H1 (cell line): ENCODE results near the gene TMEM238. TPM values are rescaled to one million over a fixed set of nuclear protein-coding genes. Genes with fewer than 3 reads are reported as not detected.

ENCODE experiments used
- CHD2 ChIP-seq: IDR thresholded peaks from 2 replicates; pipeline ENCODE4 v1.6.1; 2012; ENCODE audit warnings: low read length, improper control_type of control experiment
- CTBP2 ChIP-seq: IDR thresholded peaks from 2 replicates; pipeline ENCODE4 v1.7.0; 2011; ENCODE audit warnings: borderline replicate concordance, mild to moderate bottlenecking, moderate library complexity, mixed read lengths, low read length; ENCODE audit not compliant: insufficient read depth, insufficient read length
- CTCF ChIP-seq, 3 experiments: IDR thresholded peaks; 1 replicate in 2 of 3; 2 replicates in 1 of 3; pipeline versions ENCODE4 v1.5.1 to v1.6.1; 2011; ENCODE audit warnings: low read length in 3 of 3, mild to moderate bottlenecking in 3 of 3, inconsistent platforms in 2 of 3, low read depth in 1 of 3, moderate library complexity in 1 of 3; ENCODE audit not compliant: insufficient read depth in 1 of 3; ENCODE audit errors: control extremely low read depth in 1 of 3
- EZH2 ChIP-seq: fragments of 200-600 bp; sonication (generic); IDR thresholded peaks from 2 replicates; pipeline ENCODE4 v1.7.1; 2012; ENCODE audit warnings: low read depth, mild to moderate bottlenecking, moderate library complexity, low read length, inconsistent platforms; ENCODE audit not compliant: severe bottlenecking
- POLR2AphosphoS5 ChIP-seq: IDR thresholded peaks from 2 replicates; pipeline ENCODE4 v1.6.1; 2011; ENCODE audit warnings: low read depth, low read length
- SIX5 ChIP-seq: IDR thresholded peaks from 2 replicates; pipeline ENCODE4 v1.6.1; 2011; ENCODE audit warnings: mild to moderate bottlenecking, low read depth, low read length
- polyA plus RNA-seq, 7 experiments: library from polyadenylated mRNA; depleted of rRNA in 3 of 7; stranded (reverse) in 5 of 7; unstranded in 2 of 7; fragments of >200 nt in 5 of 7; fragments of 200-250 nt in 2 of 7; gene quantifications; 1 replicate in 5 of 7; 2 replicates in 1 of 7; 4 replicates in 1 of 7; pipeline versions ENCODE4 v1.2.1 to v1.2.3, GENCODE V29; 2011 to 2013; ENCODE audit warnings: missing spikeins in 2 of 7, mixed read lengths in 2 of 7
- total RNA-seq: library from RNA; stranded (reverse); fragmentation: NEBNext Ultra II Directional; extraction: Animal tissue kit (Norgen Biotek cat#: 25700); gene quantifications from 2 replicates; pipeline ENCODE4 v1.2.1, GENCODE V29; 2021
- TF ChIP-seq, protein P1 (sequence below): fragments of 300-600 bp; sonication (generic); IDR thresholded peaks from 2 replicates; pipeline ENCODE4 v1.7.1; 2012; ENCODE audit warnings: low read length, moderate library complexity, mild to moderate bottlenecking, inconsistent platforms; ENCODE audit not compliant: insufficient replicate concordance

TMEM238 gene
- total and polyA plus RNA-seq, 2 of the 8 experiments (the other 6 are each of a cell fraction or from before 2014, with no cell fraction given): 0.53 to 3.8 TPM

GRCh38 chr19:55407800-55408532 is 23.9 kb upstream of the TMEM238 start (continued):
- TF ChIP-seq POLR2AphosphoS5 (peak; percentile 98), CTBP2 (no peak), CTCF (IDR thresholded peaks at IDR 0.05; ENCODE audit: control extremely low read depth in 1 of 3, insufficient read depth in 1 of 3, low read depth in 1 of 3, low read length in 3 of 3) (no peak), EZH2 (no peak), SIX5 (no peak), CHD2 (peak; percentile 76)
- TF ChIP-seq, protein P1, sequence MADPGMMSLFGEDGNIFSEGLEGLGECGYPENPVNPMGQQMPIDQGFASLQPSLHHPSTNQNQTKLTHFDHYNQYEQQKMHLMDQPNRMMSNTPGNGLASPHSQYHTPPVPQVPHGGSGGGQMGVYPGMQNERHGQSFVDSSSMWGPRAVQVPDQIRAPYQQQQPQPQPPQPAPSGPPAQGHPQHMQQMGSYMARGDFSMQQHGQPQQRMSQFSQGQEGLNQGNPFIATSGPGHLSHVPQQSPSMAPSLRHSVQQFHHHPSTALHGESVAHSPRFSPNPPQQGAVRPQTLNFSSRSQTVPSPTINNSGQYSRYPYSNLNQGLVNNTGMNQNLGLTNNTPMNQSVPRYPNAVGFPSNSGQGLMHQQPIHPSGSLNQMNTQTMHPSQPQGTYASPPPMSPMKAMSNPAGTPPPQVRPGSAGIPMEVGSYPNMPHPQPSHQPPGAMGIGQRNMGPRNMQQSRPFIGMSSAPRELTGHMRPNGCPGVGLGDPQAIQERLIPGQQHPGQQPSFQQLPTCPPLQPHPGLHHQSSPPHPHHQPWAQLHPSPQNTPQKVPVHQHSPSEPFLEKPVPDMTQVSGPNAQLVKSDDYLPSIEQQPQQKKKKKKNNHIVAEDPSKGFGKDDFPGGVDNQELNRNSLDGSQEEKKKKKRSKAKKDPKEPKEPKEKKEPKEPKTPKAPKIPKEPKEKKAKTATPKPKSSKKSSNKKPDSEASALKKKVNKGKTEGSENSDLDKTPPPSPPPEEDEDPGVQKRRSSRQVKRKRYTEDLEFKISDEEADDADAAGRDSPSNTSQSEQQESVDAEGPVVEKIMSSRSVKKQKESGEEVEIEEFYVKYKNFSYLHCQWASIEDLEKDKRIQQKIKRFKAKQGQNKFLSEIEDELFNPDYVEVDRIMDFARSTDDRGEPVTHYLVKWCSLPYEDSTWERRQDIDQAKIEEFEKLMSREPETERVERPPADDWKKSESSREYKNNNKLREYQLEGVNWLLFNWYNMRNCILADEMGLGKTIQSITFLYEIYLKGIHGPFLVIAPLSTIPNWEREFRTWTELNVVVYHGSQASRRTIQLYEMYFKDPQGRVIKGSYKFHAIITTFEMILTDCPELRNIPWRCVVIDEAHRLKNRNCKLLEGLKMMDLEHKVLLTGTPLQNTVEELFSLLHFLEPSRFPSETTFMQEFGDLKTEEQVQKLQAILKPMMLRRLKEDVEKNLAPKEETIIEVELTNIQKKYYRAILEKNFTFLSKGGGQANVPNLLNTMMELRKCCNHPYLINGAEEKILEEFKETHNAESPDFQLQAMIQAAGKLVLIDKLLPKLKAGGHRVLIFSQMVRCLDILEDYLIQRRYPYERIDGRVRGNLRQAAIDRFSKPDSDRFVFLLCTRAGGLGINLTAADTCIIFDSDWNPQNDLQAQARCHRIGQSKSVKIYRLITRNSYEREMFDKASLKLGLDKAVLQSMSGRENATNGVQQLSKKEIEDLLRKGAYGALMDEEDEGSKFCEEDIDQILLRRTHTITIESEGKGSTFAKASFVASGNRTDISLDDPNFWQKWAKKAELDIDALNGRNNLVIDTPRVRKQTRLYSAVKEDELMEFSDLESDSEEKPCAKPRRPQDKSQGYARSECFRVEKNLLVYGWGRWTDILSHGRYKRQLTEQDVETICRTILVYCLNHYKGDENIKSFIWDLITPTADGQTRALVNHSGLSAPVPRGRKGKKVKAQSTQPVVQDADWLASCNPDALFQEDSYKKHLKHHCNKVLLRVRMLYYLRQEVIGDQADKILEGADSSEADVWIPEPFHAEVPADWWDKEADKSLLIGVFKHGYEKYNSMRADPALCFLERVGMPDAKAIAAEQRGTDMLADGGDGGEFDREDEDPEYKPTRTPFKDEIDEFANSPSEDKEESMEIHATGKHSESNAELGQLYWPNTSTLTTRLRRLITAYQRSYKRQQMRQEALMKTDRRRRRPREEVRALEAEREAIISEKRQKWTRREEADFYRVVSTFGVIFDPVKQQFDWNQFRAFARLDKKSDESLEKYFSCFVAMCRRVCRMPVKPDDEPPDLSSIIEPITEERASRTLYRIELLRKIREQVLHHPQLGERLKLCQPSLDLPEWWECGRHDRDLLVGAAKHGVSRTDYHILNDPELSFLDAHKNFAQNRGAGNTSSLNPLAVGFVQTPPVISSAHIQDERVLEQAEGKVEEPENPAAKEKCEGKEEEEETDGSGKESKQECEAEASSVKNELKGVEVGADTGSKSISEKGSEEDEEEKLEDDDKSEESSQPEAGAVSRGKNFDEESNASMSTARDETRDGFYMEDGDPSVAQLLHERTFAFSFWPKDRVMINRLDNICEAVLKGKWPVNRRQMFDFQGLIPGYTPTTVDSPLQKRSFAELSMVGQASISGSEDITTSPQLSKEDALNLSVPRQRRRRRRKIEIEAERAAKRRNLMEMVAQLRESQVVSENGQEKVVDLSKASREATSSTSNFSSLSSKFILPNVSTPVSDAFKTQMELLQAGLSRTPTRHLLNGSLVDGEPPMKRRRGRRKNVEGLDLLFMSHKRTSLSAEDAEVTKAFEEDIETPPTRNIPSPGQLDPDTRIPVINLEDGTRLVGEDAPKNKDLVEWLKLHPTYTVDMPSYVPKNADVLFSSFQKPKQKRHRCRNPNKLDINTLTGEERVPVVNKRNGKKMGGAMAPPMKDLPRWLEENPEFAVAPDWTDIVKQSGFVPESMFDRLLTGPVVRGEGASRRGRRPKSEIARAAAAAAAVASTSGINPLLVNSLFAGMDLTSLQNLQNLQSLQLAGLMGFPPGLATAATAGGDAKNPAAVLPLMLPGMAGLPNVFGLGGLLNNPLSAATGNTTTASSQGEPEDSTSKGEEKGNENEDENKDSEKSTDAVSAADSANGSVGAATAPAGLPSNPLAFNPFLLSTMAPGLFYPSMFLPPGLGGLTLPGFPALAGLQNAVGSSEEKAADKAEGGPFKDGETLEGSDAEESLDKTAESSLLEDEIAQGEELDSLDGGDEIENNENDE: no peak
